B cell (primary cell): Measurements from ENCODE around the gene HERPUD1.

Source experiments
- CTCF ChIP-seq: fragments of 200-600 bp; IDR thresholded peaks from one replicate; pipeline ENCODE4 v1.8.0; 2022; ENCODE audit warnings: antibody characterized with exemption, mild to moderate bottlenecking
- EZH2 ChIP-seq: IDR thresholded peaks from 2 replicates; pipeline ENCODE4 v1.6.1; 2012; ENCODE audit warnings: borderline replicate concordance, low read depth, mild to moderate bottlenecking, moderate library complexity, low read length; ENCODE audit not compliant: insufficient read depth, poor library complexity, severe bottlenecking

- TF ChIP-seq CTCF (no peak), EZH2 (no peak)
Observed at GRCh38 chr16:56891685-56892084, 40.3 kb upstream of the HERPUD1 start.
